ENCODE results near the gene LMNA. TPM values are rescaled to one million over a fixed set of nuclear protein-coding genes. Genes with fewer than 3 reads are reported as not detected.

The LMNA gene
- total RNA-seq, 1 experiment from 2014 or later, result 112 TPM

DNA sequence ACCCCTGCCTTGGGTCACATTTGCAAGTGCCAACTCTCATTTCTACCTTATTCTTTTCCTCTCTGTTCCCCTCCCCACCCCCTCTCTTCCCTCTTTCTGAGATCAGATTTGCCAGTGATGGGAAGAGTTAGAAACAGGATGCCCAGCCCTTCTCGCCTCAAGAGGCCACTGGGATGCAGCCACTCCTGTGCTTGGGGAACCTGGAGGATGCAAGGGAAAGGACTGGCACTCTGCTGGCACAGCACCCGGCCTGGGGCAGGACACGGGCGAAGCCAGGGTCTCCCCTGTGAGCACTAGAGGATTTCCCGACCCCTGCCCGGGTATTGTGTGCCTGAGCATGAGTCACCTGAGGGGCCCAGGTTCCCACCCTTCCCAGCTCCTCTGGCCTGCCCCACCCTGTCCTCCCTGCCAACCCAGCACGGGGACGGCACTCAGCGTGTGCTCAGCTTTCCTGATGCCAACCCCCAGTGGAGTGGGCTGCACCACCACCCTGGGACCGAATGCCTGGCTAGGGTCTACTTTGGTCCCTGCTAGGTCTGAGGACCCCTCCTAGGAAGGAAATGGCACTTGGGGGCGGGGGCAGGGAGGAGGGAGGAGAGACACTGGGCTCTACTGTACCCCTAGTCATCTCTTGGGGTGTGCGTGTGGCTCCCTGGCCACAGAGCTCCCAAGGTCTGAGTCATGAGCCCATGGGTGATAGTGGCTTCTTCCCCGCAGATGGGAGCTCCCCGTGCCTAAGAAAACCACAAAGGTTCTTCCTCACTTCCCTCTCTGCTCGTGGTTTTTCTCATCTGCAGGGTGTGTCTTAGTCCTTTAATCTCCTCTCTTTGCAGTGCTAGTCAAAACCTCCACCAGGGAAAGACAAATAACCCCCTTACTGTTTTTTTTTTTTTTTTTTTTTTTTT, 12.4 kb downstream of the LMNA start:
- Mint-ChIP-seq H3K27ac (ENCODE audit: unreplicated experiment) (peak overlapping the region; percentile 92), H3K36me3 (ENCODE audit: insufficient read depth, unreplicated experiment) (peaks cover 51% of the 10 kb centered on the region), H3K4me1 (ENCODE audit: low read depth, unreplicated experiment) (peaks cover 62% of the 10 kb centered on the region), H3K27me3 (ENCODE audit: insufficient read depth, unreplicated experiment) (no peaks in the 10 kb centered on the region), H3K4me3 (ENCODE audit: unreplicated experiment) (no peak overlapping the region), H3K9me3 (ENCODE audit: unreplicated experiment) (no peaks in the 10 kb centered on the region)
- no peak for DNase-seq
- TF ChIP-seq, protein P1, sequence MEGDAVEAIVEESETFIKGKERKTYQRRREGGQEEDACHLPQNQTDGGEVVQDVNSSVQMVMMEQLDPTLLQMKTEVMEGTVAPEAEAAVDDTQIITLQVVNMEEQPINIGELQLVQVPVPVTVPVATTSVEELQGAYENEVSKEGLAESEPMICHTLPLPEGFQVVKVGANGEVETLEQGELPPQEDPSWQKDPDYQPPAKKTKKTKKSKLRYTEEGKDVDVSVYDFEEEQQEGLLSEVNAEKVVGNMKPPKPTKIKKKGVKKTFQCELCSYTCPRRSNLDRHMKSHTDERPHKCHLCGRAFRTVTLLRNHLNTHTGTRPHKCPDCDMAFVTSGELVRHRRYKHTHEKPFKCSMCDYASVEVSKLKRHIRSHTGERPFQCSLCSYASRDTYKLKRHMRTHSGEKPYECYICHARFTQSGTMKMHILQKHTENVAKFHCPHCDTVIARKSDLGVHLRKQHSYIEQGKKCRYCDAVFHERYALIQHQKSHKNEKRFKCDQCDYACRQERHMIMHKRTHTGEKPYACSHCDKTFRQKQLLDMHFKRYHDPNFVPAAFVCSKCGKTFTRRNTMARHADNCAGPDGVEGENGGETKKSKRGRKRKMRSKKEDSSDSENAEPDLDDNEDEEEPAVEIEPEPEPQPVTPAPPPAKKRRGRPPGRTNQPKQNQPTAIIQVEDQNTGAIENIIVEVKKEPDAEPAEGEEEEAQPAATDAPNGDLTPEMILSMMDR (IDR thresholded peaks at IDR 0.05; ENCODE audit: insufficient read depth in 1 of 2, low read depth in 1 of 2, low read length in 1 of 2, severe bottlenecking in 1 of 2, unreplicated experiment in 1 of 2), result no peak
- no peak overlapping the region for H3K4me3 ChIP-seq (ENCODE audit: low read depth, low read length)
- no peaks in the 10 kb centered on the region for H3K9me3 ChIP-seq
- BruUV-seq (replicated peaks), result no TSS peak
- H3K36me3 ChIP-seq (ENCODE audit: control insufficient read depth, insufficient read depth, low read length), result 0 out of 2 replicates have a peak, but pooled peaks cover 2% of the 10 kb centered on the region
- peaks cover 79% of the 10 kb centered on the region for H3K4me1 ChIP-seq
- no peaks in the 10 kb centered on the region for H3K27me3 ChIP-seq (replicated peaks; ENCODE audit: control insufficient read depth, insufficient read depth, low read length)
- POLR2A ChIA-PET, result no interaction called here
- CTCF ChIA-PET, result interaction anchor here (0.7 kb wide), 1 partner anchor 88 kb away, joined by 7 read pairs; no protein-coding TSS in a partner anchor
- intact Hi-C loops (cut with micrococcal nuclease; ENCODE audit: unreplicated experiment), result no loop called here

DNA sequence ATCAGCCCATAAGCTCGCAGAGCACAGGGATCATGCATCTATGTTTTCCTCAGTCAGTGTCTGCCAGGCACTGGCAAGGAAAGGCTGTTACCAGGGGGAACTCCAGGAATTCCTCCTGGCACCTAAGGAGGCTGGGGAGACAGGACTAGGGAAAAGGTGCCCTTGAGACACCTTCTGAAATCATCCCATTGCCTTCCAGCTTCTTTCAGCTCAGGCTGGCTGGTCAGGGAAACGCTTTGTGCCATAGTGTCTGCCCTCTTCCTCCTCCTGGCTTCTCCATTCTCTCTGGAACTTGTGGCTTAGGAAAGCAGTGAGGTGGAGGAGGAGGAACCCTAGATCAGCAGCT, 13.8 kb downstream of the LMNA start:
- no peak overlapping the region for H3K4me3 ChIP-seq (ENCODE audit: low read depth, low read length)

More for the DNA sequence above, 13.8 kb downstream of the LMNA start:
- no peak overlapping the region for H3K4me3 Mint-ChIP-seq (ENCODE audit: unreplicated experiment)
- Histone ChIP-seq H3K36me3 (ENCODE audit: control insufficient read depth, insufficient read depth, low read length) (peaks cover 2% of the 10 kb centered on the region; the same call in 1 of the 2 replicates), H3K27me3 (replicated peaks; ENCODE audit: control insufficient read depth, insufficient read depth, low read length) (no peaks in the 10 kb centered on the region), H3K4me1 (peaks cover 65% of the 10 kb centered on the region), H3K9me3 (no peaks in the 10 kb centered on the region)
- ChIA-PET POLR2A (interaction anchor here (0.6 to 1.1 kb wide), 2 partner anchors 22 to 1129 kb away, joined by 4 to 7 read pairs; no protein-coding TSS in a partner anchor), CTCF (interaction anchor here (0.5 to 5.1 kb wide), 7 partner anchors 11 to 257 kb away, joined by 3 to 115 read pairs (median 5); partner anchors contain the start of genes LMNA and PMF1)
- TF ChIP-seq, protein P1 (IDR thresholded peaks at IDR 0.05; ENCODE audit: insufficient read depth in 1 of 2, low read depth in 1 of 2, low read length in 1 of 2, severe bottlenecking in 1 of 2, unreplicated experiment in 1 of 2), result no peak
- BruUV-seq (replicated peaks), result no TSS peak
- intact Hi-C loops (cut with micrococcal nuclease; ENCODE audit: unreplicated experiment), result no loop called here
- DNase-seq, result no peak
- peaks cover 49% of the 10 kb centered on the region for H3K4me1 Mint-ChIP-seq (ENCODE audit: low read depth, unreplicated experiment)
- peaks cover 51% of the 10 kb centered on the region for H3K36me3 Mint-ChIP-seq (ENCODE audit: insufficient read depth, unreplicated experiment)
- H3K9me3 Mint-ChIP-seq (ENCODE audit: unreplicated experiment), result no peaks in the 10 kb centered on the region
- no peaks in the 10 kb centered on the region for H3K27me3 Mint-ChIP-seq (ENCODE audit: insufficient read depth, unreplicated experiment)
- peak overlapping the region; percentile 92 for H3K27ac Mint-ChIP-seq (ENCODE audit: unreplicated experiment)
